GM12872 (cell line): ENCODE results near the gene ANGEL1.

Experiments used
- TF ChIP-seq, protein P1 (sequence below): IDR thresholded peaks from 3 replicates; pipeline ENCODE4 v1.5.1; 2011; ENCODE audit warnings: low read depth, mild to moderate bottlenecking, low read length, moderate library complexity; ENCODE audit not compliant: insufficient read depth

ANGEL1 gene

DNA sequence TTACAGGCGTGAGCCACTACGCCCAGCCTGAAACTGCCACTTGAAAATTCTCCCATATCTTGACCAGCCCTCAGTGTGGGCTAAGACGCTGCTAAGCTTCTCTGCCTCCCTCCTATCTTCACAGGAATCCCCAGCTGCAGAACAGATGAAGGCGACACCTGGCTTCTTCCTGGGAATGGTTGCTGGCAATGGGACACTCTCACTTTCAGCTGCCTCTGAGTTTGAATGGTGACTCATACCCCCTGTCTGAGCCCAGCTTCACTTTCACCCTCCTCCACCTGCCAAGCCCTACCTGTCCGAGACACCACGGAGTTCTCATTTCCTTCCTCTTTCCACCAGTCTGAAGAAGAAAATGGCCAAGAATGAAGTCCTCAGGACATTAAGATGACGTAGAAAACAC lies 69.7 kb downstream of the ANGEL1 start:
- TF ChIP-seq, protein P1, sequence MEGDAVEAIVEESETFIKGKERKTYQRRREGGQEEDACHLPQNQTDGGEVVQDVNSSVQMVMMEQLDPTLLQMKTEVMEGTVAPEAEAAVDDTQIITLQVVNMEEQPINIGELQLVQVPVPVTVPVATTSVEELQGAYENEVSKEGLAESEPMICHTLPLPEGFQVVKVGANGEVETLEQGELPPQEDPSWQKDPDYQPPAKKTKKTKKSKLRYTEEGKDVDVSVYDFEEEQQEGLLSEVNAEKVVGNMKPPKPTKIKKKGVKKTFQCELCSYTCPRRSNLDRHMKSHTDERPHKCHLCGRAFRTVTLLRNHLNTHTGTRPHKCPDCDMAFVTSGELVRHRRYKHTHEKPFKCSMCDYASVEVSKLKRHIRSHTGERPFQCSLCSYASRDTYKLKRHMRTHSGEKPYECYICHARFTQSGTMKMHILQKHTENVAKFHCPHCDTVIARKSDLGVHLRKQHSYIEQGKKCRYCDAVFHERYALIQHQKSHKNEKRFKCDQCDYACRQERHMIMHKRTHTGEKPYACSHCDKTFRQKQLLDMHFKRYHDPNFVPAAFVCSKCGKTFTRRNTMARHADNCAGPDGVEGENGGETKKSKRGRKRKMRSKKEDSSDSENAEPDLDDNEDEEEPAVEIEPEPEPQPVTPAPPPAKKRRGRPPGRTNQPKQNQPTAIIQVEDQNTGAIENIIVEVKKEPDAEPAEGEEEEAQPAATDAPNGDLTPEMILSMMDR = no peak

DNA sequence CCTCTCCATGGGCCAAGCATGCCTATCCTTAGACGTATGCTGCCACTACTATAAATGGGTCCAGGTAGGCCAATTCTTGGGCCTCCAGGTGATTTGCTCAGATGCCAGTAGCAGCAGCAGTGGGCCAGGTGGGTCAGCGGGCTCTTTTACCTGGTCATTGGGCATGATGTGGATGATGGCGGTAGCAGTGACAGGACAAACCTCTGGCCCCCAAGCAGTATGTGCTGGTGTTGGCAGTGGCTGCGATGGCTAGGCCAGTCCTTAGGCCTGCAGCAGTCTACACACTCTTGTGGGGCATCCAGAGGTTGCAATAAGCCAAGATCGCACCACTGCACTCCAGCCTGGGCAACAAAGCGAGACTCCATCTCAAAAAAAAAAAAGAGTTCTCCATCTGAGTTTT lies 70.5 kb downstream of the ANGEL1 start:
- TF ChIP-seq, protein P1 = no peak

DNA sequence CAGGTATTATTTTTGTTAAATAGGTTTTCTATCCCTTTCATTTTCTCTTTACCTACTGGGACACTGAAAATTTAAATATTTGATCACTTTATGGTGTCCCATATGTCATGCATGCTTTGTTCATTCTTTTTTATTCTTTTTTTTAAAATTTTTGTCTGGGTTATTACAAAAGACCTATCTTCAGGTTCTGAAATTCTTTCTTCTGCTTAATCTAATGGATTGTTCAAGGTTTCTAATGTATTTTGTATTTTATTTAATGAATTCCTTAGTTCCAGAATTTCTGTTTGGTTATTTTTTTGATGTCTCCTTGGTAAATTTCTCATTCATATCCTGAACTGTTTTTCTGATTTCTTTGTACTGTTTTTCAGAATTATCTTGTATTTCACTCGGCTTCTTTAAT lies 71.6 kb downstream of the ANGEL1 start:
- TF ChIP-seq, protein P1 = no peak
